Measurements from ENCODE around the gene OLFM2.

- TF ChIP-seq ZNF274 (IDR thresholded peaks at IDR 0.05; ENCODE audit: low read depth, low read length) (no peak), SUZ12 (IDR thresholded peaks at IDR 0.05; ENCODE audit: extremely low read depth, insufficient read depth, insufficient read length) (no peak)
Observed at GRCh38 chr19:9911524-9912185, 24.7 kb downstream of the OLFM2 start.
